Thyroid gland (tissue), 4 donors: ENCODE results near the gene MMP11.

ENCODE experiments used
- CTCF ChIP-seq, 6 experiments: fragments of 200-600 bp in 3 of 6; fragments of 450-650 bp in 3 of 6; sonication (generic) in 3 of 6; IDR thresholded peaks; one replicate each; pipeline ENCODE4 v1.5.1; 2016 to 2019; ENCODE audit warnings: antibody characterized with exemption in 6 of 6, mild to moderate bottlenecking in 2 of 6, inconsistent platforms in 1 of 6, moderate library complexity in 1 of 6
- POLR2A ChIP-seq, 2 donors: fragments of 450-650 bp; IDR thresholded peaks; one replicate each; pipeline ENCODE4 v1.6.1; 2017; ENCODE audit warnings: antibody characterized with exemption in 2 of 2, mild to moderate bottlenecking in 2 of 2, moderate library complexity in 1 of 2

- TF ChIP-seq CTCF (IDR thresholded peaks at IDR 0.05), result no peak
- TF ChIP-seq POLR2A (IDR thresholded peaks at IDR 0.05), result no peak
Measured at GRCh38 chr22:23781065-23781464, 8.4 kb downstream of the MMP11 start.
